Forelimb muscle (tissue), 1 donor: ENCODE measurements around the gene KIAA0753. TPM values are rescaled to one million over a fixed set of nuclear protein-coding genes. Genes with fewer than 3 reads are reported as not detected.

Experiments used
- DNase-seq: peaks from one replicate; pipeline ENCODE4 v3.0.0-alpha.2; 2013; ENCODE audit warnings: low read depth
- polyA plus RNA-seq: library from polyadenylated mRNA; unstranded; fragments of 120-200 nt; gene quantifications from one replicate; pipeline ENCODE4 v1.2.1, GENCODE V29; 2013; ENCODE audit not compliant: insufficient read length

The KIAA0753 gene
- polyA plus RNA-seq, 1 donor, result 9.4 TPM

- DNase-seq, result no peak
These were observed 69.6 kb downstream of the KIAA0753 start for GRCh38 chr17:6570731-6571451.

- DNase-seq, result no peak
These were observed 70.9 kb downstream of the KIAA0753 start for GRCh38 chr17:6569370-6570285.

- DNase-seq, result no peak
These were observed 72.2 kb downstream of the KIAA0753 start for GRCh38 chr17:6568184-6568758.

GRCh38 chr17:6567528-6568183 lies 72.9 kb downstream of the KIAA0753 start:
- no peak for DNase-seq

GRCh38 chr17:6561446-6561845 lies 79.1 kb downstream of the KIAA0753 start:
- DNase-seq, result no peak

- DNase-seq, result no peak
These were observed 80.0 kb downstream of the KIAA0753 start for GRCh38 chr17:6560496-6560895.

- no peak for DNase-seq
These were observed 80.7 kb downstream of the KIAA0753 start for GRCh38 chr17:6559753-6560215.

GRCh38 chr17:6558932-6559752 lies 81.4 kb downstream of the KIAA0753 start:
- DNase-seq, result no peak

GRCh38 chr17:6558276-6558675 lies 82.2 kb downstream of the KIAA0753 start:
- no peak for DNase-seq

GRCh38 chr17:6557040-6557438 lies 83.5 kb downstream of the KIAA0753 start:
- no peak for DNase-seq

- no peak for DNase-seq
These were observed 84.1 kb downstream of the KIAA0753 start, which contains the start of gene PITPNM3 for GRCh38 chr17:6556121-6557039. Gene PITPNM3, minus strand, starts transcription at chr17:6556555. Its CDS starts 149 bp downstream, at chr17:6556406.

- DNase-seq, result no peak
These were observed 85.0 kb downstream of the KIAA0753 start for GRCh38 chr17:6555331-6556120.

- DNase-seq, result no peak
These were observed 85.6 kb downstream of the KIAA0753 start for GRCh38 chr17:6554871-6555330.

- no peak for DNase-seq
These were observed 86.2 kb downstream of the KIAA0753 start for GRCh38 chr17:6554342-6554741.

- no peak for DNase-seq
These were observed 88.5 kb downstream of the KIAA0753 start for GRCh38 chr17:6551869-6552531.

- no peak for DNase-seq
These were observed 89.2 kb downstream of the KIAA0753 start for GRCh38 chr17:6551356-6551755.

GRCh38 chr17:6549384-6550036 lies 91.0 kb downstream of the KIAA0753 start:
- no peak for DNase-seq
